Cortex of kidney (tissue), 1 donor: Measurements from ENCODE around the gene GTF3C1.
"Not testable (repeated sequence)": the region's sequence is repeated elsewhere in the genome, so short reads cannot be mapped to it uniquely, and the experiment has no call there.

Experiments used
- DNase-seq: peaks from one replicate; lab custom pipeline; 2025; lab: John Stamatoyannopoulos, UW

Gene GTF3C1

GRCh38 chr16:27441276-27441675 is 108.4 kb downstream of the GTF3C1 start:
- DNase-seq, result no peak

GRCh38 chr16:27439271-27440018 is 110.3 kb downstream of the GTF3C1 start:
- DNase-seq, result no peak

- no peak for DNase-seq
These were observed 111.8 kb downstream of the GTF3C1 start for GRCh38 chr16:27437946-27438345.

DNA sequence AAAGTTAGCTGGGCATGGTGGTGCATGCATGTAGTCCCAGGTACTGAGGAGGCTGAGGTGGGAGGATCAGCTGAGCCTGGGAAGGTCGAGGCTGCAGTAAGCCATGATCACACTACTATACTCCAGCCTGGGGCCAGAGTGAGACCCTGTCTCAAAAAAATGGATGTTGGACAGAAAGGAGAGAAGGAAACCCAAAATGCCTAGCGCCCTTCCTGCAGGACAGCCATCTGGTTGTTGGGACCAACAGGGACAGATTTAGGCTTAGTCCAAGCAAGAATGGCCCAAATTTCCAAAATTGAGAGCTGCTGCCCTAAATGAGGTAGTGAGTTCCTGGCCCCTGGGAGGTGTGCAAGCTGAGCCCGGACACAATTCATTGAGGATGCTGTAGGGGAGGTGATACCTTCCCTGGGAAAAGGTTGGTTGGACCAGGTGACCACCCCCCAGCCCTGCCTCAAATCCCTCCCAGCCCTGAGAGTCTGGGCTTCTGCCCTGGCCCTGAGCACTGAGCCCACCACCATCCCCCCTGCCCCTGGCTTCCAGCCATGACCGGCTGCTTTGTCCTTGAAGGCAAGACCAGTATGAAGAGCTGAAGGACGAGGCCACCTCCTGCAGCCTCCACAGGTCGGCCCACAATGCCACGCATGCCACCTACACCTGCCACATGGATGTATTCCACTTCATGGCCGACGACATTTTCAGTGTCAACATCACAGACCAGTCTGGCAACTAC is 112.6 kb downstream of the GTF3C1 start:
- DNase-seq, result no peak

GRCh38 chr16:27436065-27436464 is 113.6 kb downstream of the GTF3C1 start:
- DNase-seq, result no peak

- DNase-seq, result not testable (repeated sequence)
These were observed 114.6 kb downstream of the GTF3C1 start for GRCh38 chr16:27435146-27435545.

DNA sequence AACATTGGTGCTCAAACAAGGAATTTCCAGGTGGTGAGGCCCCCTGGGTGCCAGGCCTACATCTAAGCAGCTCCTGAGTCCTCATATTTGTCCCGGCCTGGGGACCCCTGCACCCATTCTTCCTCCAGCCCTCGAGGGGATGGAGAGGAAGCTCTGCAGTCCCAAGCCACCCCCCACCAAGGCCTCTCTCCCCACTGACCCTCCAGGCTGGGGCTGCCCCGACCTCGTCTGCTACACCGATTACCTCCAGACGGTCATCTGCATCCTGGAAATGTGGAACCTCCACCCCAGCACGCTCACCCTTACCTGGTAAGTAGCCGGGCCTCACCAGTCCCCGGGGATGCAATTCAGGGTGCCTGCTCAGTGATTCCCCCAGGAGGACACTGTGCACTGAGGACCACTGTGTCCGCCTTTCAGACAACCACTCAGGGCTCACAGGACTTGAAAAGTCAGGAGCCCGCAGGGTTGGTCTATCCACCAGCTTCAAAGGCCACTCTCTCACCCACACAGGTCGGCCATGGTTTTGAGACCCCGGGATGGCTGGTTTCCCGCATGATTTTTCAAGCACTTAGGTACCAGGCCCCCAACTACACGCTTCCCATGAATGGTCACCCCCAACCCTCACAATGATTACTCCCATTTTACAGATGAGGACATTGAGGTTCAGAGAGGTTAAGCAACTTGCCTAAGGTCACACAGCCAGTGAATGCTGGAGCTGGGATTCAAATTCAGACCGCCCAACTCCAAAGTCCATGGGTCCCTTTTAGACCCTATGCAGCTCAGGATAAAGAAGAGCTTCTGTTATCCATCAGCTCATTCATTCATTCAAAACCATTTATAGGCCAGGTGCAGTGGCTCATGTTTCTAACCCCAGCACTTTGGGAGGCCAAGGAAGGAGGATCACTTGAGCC is 115.3 kb downstream of the GTF3C1 start:
- DNase-seq, result no peak

- DNase-seq, result no peak
These were observed 116.1 kb downstream of the GTF3C1 start for GRCh38 chr16:27433636-27434035.

DNA sequence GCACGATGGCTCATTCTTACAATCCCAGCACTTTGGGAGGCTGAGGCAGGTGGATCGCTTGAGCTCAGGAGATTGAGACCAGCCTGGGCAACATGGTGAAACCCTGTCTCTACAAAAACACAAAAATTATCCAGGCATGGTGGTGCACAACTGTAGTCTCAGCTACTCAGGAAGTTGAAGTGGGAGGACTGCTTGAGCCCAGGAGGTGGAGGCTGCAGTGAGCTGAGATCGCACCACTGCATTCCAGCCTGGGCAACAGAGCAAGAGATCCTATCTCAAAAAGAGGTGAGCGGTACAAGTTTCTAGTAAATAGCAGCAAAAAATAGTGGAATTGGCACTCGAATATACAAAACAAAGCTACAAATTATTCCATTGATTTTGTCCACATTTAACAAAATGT is 116.5 kb downstream of the GTF3C1 start:
- not testable (repeated sequence) for DNase-seq

- no peak for DNase-seq
These were observed 117.2 kb downstream of the GTF3C1 start for GRCh38 chr16:27432558-27432957.

GRCh38 chr16:27431773-27432532 is 117.8 kb downstream of the GTF3C1 start:
- DNase-seq, result no peak

GRCh38 chr16:27430923-27431484 is 118.7 kb downstream of the GTF3C1 start:
- DNase-seq, result no peak

- DNase-seq, result no peak
These were observed 119.2 kb downstream of the GTF3C1 start for GRCh38 chr16:27430512-27430911.

DNA sequence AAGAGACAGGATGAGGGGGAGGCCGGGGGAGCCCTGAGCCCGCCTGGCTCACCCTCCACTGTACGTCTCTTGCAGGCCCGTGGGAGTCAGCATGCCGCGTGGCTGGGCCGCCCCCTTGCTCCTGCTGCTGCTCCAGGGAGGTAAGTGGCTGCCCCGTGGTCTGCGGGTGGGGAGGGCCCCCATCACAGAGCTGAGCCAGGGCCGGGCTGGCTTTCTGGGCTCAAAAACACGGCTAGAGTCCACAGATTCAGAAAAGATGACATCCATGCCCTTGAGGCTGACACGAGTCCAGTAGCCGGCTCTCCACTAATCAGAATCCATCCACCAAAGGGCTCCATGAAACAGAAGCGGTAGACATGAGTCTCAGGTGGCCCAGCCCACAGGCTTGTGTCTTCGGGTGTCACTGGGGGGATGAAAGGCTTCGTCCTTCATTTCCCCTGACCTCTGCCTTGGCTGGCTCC is 119.7 kb downstream of the GTF3C1 start:
- no peak for DNase-seq

DNA sequence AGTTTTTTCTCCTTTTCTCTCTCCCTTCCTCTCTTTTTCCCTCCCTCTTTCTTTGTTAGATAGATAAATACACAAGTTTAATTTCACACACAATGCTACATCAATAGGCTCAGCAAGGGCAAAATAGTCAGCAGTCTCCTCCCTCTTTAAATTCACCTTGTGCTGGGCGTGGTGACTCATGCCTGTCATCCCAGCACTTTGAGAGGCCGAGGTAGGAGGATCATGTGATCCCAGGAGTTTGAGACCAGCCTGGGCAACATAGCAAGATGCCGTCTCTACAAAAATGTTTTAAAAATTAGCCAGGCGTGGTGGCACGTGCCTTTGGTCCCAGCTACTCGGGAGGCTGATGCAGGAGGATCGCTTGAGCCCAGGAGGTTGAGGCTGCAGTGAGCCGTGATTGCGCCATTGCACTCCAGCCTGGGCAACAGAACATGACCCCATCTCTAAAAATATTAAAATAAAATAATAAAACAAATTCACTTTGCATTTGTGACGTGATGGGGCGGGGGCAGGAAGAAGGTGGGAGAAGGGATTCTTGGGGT is 120.3 kb downstream of the GTF3C1 start:
- DNase-seq, result no peak

DNA sequence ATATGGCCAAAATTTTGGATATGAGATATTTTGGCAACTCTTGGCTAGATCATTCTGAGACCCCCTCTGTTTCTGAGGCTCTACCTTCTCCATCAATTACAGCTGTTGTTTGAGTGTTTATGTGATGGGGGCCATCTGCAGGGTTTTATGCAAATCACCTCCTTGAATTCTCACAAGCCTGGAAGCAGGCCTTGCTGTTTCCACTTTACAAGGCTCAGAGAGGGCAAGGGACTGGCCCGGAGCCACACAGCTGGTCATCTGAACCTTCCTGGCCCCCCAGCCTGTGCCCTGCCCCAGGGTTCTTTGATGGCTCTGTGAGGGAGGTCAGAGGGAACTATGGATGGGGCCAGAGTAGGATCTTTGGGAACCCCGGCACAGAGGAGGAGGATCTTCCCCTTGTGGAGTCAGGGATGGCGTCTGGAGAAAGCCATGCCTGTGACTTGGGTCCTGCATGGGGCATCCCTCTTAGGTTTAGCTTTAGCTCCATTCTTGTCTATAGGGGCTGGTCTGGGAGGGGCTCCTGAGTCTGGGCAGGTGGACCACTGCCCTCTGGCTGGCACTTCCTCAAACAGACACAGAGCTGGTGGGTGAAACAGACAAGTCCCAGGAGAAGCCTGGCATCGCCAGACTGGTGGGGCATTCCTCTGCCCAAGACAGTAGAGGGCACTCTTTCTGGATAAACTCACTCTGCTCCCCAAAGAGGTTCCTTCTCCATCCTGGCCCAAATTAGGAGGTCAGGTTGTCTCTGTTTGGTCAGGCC is 121.5 kb downstream of the GTF3C1 start:
- no peak for DNase-seq

- DNase-seq, result no peak
These were observed 122.2 kb downstream of the GTF3C1 start for GRCh38 chr16:27427538-27427937.

DNA sequence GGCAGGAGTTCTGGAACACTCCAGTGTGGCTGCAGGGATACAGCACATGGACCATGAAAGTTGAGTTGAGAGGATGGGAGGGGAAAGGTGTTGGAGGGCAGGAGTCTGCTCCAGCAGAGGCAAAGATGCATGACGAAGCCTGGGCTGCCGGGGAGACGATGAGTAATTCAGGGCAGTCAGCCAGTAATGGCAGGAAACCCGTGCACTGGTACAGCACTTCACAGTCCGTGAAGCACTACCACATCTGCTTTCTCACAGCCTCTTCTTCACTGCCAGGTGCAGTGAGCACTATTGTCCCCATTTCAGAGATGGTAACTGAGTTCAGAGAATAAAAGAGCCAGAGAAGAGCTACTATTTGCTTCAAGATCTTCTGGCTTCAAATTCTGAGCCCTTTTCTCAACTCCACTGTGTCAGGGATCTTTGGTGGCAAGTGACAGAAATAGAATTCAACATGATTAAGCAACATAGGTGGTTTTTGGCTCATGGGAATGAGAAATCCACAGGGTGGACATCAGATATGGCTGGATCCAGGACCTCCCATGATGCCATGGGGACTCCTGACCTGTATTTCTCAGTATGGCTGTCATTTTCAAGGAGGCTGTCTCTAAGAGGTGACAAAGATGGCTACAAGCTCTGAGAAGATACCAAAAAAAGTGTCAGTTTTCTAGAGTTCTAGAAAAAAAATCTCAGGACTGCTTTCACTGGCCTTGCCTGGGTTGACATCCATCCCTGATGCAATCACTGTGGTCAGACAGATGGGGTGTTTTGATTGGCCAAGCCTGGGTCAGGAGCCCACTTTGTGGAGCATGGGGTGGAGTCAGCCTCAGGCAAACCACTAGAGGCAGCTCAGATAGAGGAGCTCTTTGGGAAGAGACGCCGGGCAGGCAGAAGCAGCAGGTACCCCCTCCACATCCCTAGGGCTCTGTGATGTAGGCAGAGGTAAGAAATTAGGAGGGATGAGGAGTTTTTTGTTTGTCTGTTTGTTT is 123.0 kb downstream of the GTF3C1 start:
- DNase-seq, result no peak

DNA sequence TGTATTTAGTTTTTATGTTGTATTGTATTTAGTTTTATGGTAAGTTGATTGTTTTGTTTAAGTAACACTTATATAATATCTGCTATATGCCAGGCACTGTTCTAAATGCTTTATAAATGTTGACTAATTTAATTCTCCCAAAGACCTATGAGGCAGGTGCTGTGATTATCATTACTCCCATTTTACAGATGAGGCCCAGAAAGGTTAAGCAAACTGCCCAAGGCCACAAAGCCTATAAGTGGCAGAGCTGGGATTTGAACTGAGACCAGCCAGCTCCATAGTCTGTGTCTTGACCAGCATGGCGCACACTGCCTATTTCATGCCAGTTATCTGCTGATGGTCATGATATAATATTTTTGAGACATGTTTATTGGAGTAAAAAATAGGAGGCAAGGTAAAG is 123.8 kb downstream of the GTF3C1 start:
- DNase-seq, result no peak
